NCI-H2171 (cell line): ENCODE data around the gene PRPF38B.

Experiments used
- DNase-seq: peaks from one replicate; lab custom pipeline; 2025; lab: John Stamatoyannopoulos, UW

The PRPF38B gene

DNA sequence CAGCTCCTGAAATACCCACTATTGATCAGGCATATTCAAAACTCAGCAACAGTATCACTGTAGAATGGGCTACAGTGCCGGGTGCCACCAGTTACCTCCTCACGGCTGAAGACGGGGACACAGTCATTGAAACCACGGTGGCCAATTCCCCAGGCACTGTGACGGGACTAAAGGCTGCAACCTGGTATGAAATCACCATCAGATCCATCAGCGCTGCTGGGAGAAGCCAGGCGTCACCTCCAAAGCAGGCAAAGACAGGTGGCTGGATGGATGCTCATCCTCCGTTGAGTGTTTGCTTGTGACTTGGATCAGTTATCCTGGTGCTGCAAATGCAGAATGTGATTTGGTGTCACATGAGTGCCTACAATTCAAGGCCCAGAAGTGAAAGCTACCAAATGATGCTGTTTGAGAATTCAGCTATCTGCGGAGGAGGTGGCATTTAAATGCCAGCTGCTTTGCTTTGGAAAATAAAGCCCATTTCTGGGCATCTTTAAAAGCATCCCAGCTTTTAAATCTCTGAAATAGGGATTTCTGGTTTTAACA lies 25.7 kb downstream of the PRPF38B start:
- DNase-seq = no peak

GRCh38 chr1:108718927-108719655 lies 27.0 kb downstream of the PRPF38B start:
- no peak for DNase-seq

DNA sequence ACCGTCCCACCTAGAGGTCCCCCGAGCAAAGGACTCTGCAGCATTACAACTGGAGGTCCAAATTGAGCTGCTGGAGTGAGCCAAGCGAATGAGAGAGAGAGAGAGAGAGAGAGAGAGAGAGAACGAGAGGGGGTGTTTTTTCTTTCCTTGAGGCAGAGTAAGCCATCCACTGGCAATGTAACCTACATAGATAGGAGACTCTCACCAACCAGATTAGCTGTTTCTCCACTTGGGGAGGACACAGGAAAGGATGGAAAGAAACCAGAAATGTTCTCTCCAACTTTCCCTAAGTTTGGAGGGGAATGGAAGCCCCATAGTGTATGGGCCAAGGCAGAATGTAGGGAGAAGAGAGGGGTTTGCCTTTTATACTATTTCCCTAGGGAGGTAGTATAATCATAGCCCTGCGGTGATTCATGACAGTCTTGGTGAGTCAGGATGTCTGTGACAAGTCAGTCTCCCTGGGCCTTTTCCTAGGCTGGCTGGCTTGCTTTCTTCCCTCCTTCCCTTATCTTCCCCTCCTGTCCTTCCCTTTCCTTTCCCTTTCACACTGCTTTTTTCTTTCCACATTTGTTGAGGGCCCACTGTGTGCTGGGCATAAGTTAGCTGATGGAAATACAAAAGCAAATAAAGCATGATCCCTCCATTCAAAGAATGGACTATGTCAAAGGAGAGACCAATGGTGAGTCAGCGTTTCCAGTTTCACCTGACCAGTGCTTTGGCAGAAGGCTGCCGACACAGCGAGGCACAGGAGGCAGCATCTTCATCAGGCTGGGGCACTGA lies 27.7 kb downstream of the PRPF38B start:
- DNase-seq = no peak

DNA sequence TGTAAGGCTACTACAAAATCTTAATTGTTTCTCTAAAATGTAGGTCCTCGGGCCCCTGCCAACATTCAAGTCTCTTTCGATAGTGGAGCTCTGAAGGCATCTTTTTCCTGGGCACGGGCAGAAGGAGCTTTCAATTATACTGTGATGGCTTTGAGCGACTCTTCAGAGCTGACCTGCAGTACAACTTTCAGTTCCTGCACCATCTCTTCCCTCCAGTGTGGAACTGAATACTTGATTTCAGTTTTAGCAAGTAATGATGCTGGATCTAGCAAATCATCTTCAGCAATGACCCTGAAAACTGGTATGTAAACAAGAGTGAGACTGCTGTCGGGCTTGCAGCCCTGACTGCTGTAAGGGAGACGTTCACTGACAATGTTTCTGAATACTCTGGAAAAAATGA lies 30.2 kb downstream of the PRPF38B start:
- no peak for DNase-seq

- no peak for DNase-seq
These were observed 33.8 kb downstream of the PRPF38B start for GRCh38 chr1:108725906-108726305.

DNA sequence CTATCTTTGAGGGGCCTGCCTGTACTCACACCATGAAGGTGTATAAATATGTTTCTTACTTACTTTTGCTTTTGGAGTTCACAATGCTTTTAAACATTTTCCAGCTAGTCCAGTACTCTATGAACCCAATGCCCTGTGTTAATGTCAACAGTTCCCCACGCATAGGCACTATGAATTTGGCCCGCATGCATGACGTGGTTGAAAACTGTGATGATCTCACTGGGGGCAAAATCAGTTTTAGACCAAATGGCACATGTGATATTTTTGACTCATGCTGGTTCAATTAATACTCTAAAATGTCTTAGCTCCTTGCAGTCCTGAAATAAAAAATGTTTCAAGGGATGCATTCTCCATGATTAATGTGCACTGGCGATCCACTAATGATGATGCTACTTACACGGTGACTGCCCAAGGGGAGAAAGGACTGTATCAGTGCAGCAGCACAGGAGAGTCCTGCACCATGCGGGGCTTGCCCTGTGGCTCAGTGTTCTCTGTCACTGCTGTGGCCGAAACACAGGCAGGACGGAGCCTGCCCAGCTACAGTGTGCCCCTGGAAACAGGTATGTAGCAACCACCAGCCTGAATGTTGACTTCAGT lies 36.3 kb downstream of the PRPF38B start:
- DNase-seq = no peak

GRCh38 chr1:108729481-108729880 lies 37.4 kb downstream of the PRPF38B start:
- no peak for DNase-seq

GRCh38 chr1:108732398-108732797 lies 40.3 kb downstream of the PRPF38B start:
- DNase-seq = no peak

DNA sequence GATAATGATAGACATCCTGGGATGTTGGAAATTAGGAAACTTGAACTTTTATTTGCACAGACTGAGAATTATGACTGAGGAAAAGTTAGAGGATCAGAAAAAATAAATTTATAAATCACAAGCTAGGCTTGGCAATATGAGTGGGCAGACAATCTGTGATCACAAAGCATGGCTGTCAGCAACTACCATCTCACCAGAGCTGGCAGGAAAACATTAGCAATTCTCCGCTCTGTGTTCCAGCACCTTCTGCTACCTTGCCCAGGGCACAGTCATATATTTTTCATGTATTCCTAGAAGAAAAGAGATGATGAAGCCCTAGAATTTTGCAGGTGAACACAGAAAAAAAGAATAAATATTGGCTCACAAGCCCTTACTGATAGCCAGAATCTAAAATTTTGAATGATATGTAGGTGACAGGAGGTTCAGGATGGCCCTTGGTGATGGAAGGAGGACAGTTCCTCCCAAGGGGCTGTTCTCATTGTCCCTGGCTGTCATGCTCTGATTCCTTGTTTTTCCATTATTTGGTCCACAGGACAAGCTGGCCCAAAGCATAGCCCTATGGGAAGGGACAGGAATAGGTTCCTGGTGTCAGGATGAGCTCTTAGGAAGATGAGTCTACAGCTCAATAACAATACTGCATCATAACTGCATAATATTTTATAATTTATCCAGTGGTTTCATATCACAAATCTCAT lies 42.2 kb downstream of the PRPF38B start:
- DNase-seq = no peak

DNA sequence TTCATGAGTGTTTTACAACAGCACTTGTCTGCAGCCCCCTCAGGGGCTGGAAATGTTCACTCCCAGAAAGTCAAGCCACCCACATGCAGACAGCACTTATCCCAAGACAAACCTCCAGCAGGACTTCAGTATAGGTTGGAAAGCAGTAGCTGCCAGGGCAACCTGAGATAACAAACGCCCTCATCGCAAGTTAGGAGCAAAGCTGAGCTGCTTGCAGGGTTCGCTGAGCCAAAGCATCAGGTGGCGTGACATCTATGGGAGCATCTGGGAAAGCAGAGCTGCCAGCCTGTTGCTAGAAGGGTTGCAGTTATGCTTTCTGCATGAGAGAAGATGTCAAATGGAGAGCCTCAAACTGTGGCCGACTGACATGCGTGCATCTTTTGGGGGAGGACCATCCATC lies 50.1 kb downstream of the PRPF38B start:
- no peak for DNase-seq

DNA sequence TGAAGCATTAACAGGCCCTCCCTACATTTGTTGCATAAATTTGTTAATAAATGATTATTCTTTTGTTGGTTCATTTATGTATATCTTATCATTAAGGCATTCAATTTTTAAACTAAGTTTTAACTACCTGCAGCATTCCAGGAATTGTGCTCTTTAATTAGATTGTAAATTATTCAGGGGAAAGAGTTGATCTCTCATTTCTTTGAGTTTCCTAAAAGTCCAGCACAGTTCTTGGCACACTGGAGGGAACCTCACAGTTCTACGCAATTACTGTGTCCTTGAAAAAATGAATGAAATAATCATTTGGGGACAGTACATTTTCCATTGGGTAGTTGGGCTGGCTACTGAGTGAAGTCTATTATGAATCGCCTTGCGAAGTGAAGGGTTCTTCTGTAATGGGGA lies 53.9 kb downstream of the PRPF38B start:
- no peak for DNase-seq

DNA sequence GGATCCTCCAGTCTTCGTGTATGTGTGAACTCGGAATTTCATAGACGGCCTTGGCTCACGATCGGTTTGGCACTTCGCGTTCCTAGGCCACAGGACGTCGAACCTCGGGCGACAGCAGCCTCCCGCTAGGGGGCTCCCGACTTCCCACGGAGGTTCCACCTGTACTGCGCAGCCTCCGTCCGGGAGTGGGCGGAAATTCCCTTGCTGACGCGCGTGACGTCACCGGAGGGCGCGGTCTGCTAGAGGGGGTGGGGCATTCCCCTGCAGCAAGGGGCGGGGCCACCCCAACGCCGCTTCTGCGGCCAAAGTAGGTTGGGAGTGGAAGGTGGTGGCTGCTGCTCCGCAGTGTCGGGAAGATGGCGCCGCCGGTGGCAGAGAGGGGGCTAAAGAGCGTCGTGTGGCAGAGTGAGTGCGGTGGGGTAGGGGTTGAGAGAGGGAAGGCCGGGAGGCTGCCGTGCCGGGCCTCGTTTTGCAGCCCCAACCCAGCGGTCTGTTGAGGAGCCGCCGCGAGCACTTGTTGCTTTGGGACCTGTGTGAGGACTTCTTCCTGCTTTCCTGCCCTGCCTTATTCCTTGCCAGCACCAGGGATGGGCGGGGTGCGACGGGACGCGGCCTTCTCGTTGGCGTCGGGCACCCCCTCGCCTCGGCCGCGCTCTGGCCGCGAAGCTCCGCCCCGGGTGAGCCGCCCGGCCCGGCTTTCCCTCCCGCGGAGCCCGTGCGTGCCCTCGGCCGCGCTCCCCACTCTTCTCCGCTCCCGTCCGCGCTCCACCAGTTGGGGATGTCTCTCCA lies 54.5 kb downstream of the PRPF38B start, which contains the start of gene STXBP3:
STXBP3 (plus strand) TSS at position 293 of the 789 bp plus-strand sequence; CDS start at position 357, 64 bp downstream.
- peak; percentile 98 for DNase-seq

GRCh38 chr1:108747171-108747850 lies 55.2 kb downstream of the PRPF38B start:
- DNase-seq = peak; percentile 55

- DNase-seq = no peak
These were observed 55.8 kb downstream of the PRPF38B start for GRCh38 chr1:108747898-108748297.

- no peak for DNase-seq
These were observed 57.0 kb downstream of the PRPF38B start for GRCh38 chr1:108749081-108749480.

DNA sequence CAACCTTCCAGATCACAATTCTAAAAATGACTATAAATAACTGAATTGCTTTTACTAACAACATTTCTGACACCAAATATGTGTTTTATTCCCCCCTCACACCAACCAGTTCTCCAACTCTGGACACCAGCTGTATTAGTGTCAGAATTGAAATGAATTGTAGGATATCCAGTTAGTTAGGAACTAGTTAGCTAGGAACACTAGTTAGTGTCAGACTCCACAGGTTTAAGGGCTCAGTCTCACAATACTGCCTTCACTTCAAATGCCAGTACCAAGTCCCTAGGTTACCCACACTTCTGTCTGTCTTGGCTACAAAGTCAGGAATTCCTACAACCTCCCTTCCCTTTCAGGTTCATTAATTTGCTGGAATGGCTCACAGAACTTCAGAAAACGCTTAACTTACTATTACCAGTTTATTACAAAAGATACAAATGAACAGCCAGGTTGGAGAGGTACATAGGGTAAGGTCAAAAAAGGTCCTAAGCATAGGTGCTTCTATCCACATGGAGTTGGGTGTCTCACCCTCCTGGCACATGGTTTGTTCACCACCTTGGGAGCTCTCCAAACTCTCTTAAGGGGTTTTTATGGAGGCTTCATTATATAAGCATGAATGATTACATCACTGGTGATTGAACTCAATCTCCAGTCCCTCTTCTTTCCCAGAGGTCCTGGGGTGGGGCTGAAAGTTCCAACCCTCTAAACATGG lies 58.5 kb downstream of the PRPF38B start:
- no peak for DNase-seq
